GM12878 (cell line): ENCODE measurements around the gene ANKRD13C. TPM values are rescaled to one million over a fixed set of nuclear protein-coding genes. Genes with fewer than 3 reads are reported as not detected.

ENCODE experiments used
- ATAC-seq: fragments of 200-7000 bp; cut with Tn5 transposase; 3 replicates; pipeline ENCODE4 v1.9.1; 2020; ENCODE audit warnings: mild to moderate bottlenecking, moderate library complexity
- BruUV-seq: library from RNA; stranded (reverse); fragments of 400-500 nt; replicated peaks from 2 replicates; lab custom pipeline; 2021; lab: Mats Ljungman, UMichigan
- CTCF ChIA-PET: fragments of 300-600 bp; sonication (Branson Sonifier 250); formaldehyde crosslinking; extraction: SDS; loops from one replicate; lab custom pipeline; 2021; ENCODE audit warnings: inconsistent platforms; lab: Yijun Ruan, JAX
- POLR2A ChIA-PET: fragments of 350-600 bp; formaldehyde crosslinking; extraction: SDS; loops from one replicate; lab custom pipeline; 2021; ENCODE audit warnings: inconsistent platforms; lab: Charles Lee
- RAD21 ChIA-PET: fragments of 300-600 bp; sonication (Branson Sonifier 250); formaldehyde crosslinking; loops from one replicate; lab custom pipeline; 2023; ENCODE audit warnings: antibody characterized with exemption; ENCODE audit not compliant: unreplicated experiment; lab: Charles Lee
- SMC1A ChIA-PET: fragments of 300-600 bp; sonication (Branson Sonifier 250); formaldehyde crosslinking; loops from one replicate; lab custom pipeline; 2023; ENCODE audit not compliant: unreplicated experiment, uncharacterized antibody; lab: Charles Lee
- DNase-seq: peaks from one replicate; pipeline ENCODE4 v3.0.0-alpha.2; 2011; ENCODE audit warnings: low read depth, low spot score
- FAIRE-seq: peaks from 3 replicates; lab custom pipeline; 2011; peaks lifted over from hg19 to GRCh38; lab: Jason Lieb, UNC
- H2AFZ ChIP-seq: 2 replicates; pipeline ENCODE4 v1.6.0; 2011; ENCODE audit warnings: low read depth, low read length, control low read depth; ENCODE audit not compliant: control insufficient read depth
- H3K27ac ChIP-seq: 2 replicates; pipeline ENCODE4 v1.5.1; 2011; ENCODE audit warnings: control low read depth; ENCODE audit not compliant: control insufficient read depth, insufficient read depth
- H3K27me3 ChIP-seq, 2 experiments: replicated peaks in 1 of 2; 2 replicates each; pipeline versions ENCODE4 v1.6.0 to v1.6.1; 2011; ENCODE audit warnings: low read length in 1 of 2; ENCODE audit not compliant: control insufficient read depth in 2 of 2, insufficient read depth in 2 of 2
- H3K36me3 ChIP-seq, 2 experiments: 2 replicates each; pipeline ENCODE4 v1.5.1; 2011; ENCODE audit warnings: low read length in 1 of 2; ENCODE audit not compliant: control insufficient read depth in 2 of 2, insufficient read depth in 2 of 2
- H3K4me1 ChIP-seq: 2 replicates; pipeline ENCODE4 v1.6.1; 2011; ENCODE audit warnings: mild to moderate bottlenecking, low read length, moderate library complexity, mixed read lengths; ENCODE audit not compliant: control insufficient read depth, insufficient read depth
- H3K4me2 ChIP-seq: 2 replicates; pipeline ENCODE4 v1.6.0; 2011; ENCODE audit warnings: control low read depth; ENCODE audit not compliant: control insufficient read depth, insufficient read depth
- H3K4me3 ChIP-seq: fragments of 200-600 bp; sonication (generic); 2 replicates; pipeline ENCODE4 v1.5.1; 2016
- H3K79me2 ChIP-seq: 2 replicates; pipeline ENCODE4 v1.6.0; 2011; ENCODE audit warnings: low read length; ENCODE audit not compliant: control insufficient read depth, insufficient read depth
- H3K9ac ChIP-seq: 2 replicates; pipeline ENCODE4 v1.8.0; 2011; ENCODE audit warnings: low read length, control low read depth, mixed read lengths; ENCODE audit not compliant: control insufficient read depth, insufficient read depth
- H3K9me3 ChIP-seq: replicated peaks from 3 replicates; pipeline ENCODE4 v1.5.1; 2011; ENCODE audit warnings: mild to moderate bottlenecking, low read length; ENCODE audit not compliant: control insufficient read depth, insufficient read depth
- H4K20me1 ChIP-seq: 2 replicates; pipeline ENCODE4 v1.6.0; 2011; ENCODE audit not compliant: control insufficient read depth, insufficient read depth
- JUND ChIP-seq: IDR thresholded peaks from 2 replicates; pipeline ENCODE4 v1.6.1; 2012; ENCODE audit warnings: low read depth, mild to moderate bottlenecking, low read length, improper control_type of control experiment, moderate library complexity
- MTA2 ChIP-seq: fragments of 450-650 bp; IDR thresholded peaks from 2 replicates; pipeline ENCODE4 v1.6.1; 2016; ENCODE audit warnings: low read depth, mild to moderate bottlenecking, moderate library complexity
- MTA3 ChIP-seq: IDR thresholded peaks from 2 replicates; pipeline ENCODE4 v1.6.1; 2012; ENCODE audit warnings: low read length, inconsistent platforms, borderline replicate concordance
- MYC ChIP-seq: IDR thresholded peaks from 2 replicates; pipeline ENCODE4 v1.6.1; 2011; ENCODE audit warnings: mild to moderate bottlenecking, low read length, moderate library complexity, inconsistent platforms; ENCODE audit not compliant: insufficient read depth, insufficient replicate concordance, insufficient read length, severe bottlenecking
- RAD51 ChIP-seq: fragments of 450-650 bp; IDR thresholded peaks from 2 replicates; pipeline ENCODE4 v1.6.1; 2016; ENCODE audit warnings: moderate library complexity, mild to moderate bottlenecking, inconsistent platforms
- RUNX3 ChIP-seq: IDR thresholded peaks from 2 replicates; pipeline ENCODE4 v1.6.1; 2012; ENCODE audit warnings: low read length, inconsistent platforms
- SIN3A ChIP-seq: IDR thresholded peaks from 2 replicates; pipeline ENCODE4 v1.6.1; 2012; ENCODE audit warnings: low read depth, low read length, improper control_type of control experiment
- SKIL ChIP-seq: fragments of 450-650 bp; IDR thresholded peaks from 2 replicates; pipeline ENCODE4 v1.6.1; 2017; ENCODE audit warnings: mild to moderate bottlenecking, low read depth, inconsistent platforms; ENCODE audit not compliant: poor library complexity, severe bottlenecking
- ZBED1 ChIP-seq: IDR thresholded peaks from 2 replicates; pipeline ENCODE4 v1.6.1; 2016; ENCODE audit warnings: borderline replicate concordance
- ZNF207 ChIP-seq: fragments of 450-650 bp; IDR thresholded peaks from 2 replicates; pipeline ENCODE4 v1.6.1; 2014; ENCODE audit warnings: antibody characterized with exemption, mild to moderate bottlenecking, borderline replicate concordance
- WGBS: methylation state at CpG from one replicate; pipeline ENCODE4 v1.1.6; 2016; ENCODE audit warnings: low lambda C conversion rate; ENCODE audit not compliant: insufficient replicate concordance, insufficient coverage; ENCODE audit errors: missing lambda C conversion rate; 5-methylcytosine and 5-hydroxymethylcytosine counted together
- in situ Hi-C: fragments of 300-500 bp; cut with MboI; formaldehyde crosslinking; loops from 9 replicates; pipeline ENCODE4 v1.14.3; 2018; ENCODE audit warnings: mixed read lengths
- intact Hi-C: fragments of 100-400 bp; cut with micrococcal nuclease; formaldehyde crosslinking; loops from one replicate; pipeline ENCODE4 v1.14.2; 2022; ENCODE audit not compliant: unreplicated experiment
- polyA plus RNA-seq, 11 experiments: library from polyadenylated mRNA; depleted of rRNA in 4 of 11; unstranded in 6 of 11; stranded (reverse) in 5 of 11; fragments of >200 nt; fragmentation: Nextera tagmentation in 4 of 11; fragmentation: Illumina TruSeq in 1 of 11; extraction: Ambion mirVana in 4 of 11; extraction: Trizol in 1 of 11; gene quantifications; 1 replicate in 1 of 11; 2 replicates in 10 of 11; pipeline versions ENCODE4 v1.2.1 to v1.2.3, GENCODE V29; 2011 to 2016; ENCODE audit warnings: inconsistent platforms in 2 of 11, missing spikeins in 2 of 11, low read depth in 1 of 11
- total RNA-seq, 4 experiments: library from RNA; depleted of rRNA in 3 of 4; stranded (reverse); fragments of >200 nt in 3 of 4; fragmentation: Illumina TruSeq in 1 of 4; extraction: Trizol in 1 of 4; gene quantifications; 2 replicates each; pipeline versions ENCODE4 v1.2.1 to v1.2.3, GENCODE V29; 2013 to 2021
- TF ChIP-seq, protein P1 (sequence below): IDR thresholded peaks from 2 replicates; pipeline ENCODE4 v1.6.1; 2012; ENCODE audit warnings: mild to moderate bottlenecking, low read depth, low read length
- TF ChIP-seq, protein P2 (sequence below): fragments of 450-650 bp; IDR thresholded peaks from 2 replicates; pipeline ENCODE4 v1.6.1; 2017; ENCODE audit warnings: borderline replicate concordance
- TF ChIP-seq, protein P3 (sequence below): fragments of 450-650 bp; IDR thresholded peaks from 2 replicates; pipeline ENCODE4 v1.6.1; 2017; ENCODE audit warnings: mild to moderate bottlenecking, moderate library complexity

Gene ANKRD13C
- total and polyA plus RNA-seq, 10 of the 15 experiments (the other 5 are each of a cell fraction or from before 2014, with no cell fraction given): 3.7 to 24.4 (median 14.1) TPM

DNA sequence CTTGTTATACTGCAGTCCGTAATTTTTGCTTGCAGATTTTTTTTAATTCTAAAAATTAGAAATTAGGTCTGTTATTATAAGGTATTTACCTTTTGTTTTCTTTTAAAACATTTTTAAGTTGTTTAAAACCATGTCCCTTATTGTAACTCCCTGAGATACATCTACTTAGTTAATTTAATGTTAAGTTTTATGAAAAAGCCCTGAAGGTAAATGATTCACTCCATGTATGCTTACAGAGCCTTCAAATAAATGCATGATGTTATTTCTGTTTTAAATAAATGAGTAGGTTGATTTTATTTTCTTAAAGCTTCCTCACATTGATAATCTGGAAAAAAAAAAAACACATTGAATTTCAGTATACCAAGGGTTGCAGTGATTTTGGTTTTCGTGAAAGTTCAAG, 125.9 kb downstream of the ANKRD13C start:
- intact Hi-C loops: no loop called here
- no peaks in the 10 kb centered on the region for H4K20me1 ChIP-seq
- ChIA-PET POLR2A (interaction anchor here (0.7 to 0.8 kb wide), 2 partner anchors 73 to 124 kb away, joined by 3 read pairs; no protein-coding TSS in a partner anchor), SMC1A (interaction anchor here (0.7 to 2.0 kb wide), 3 partner anchors 24 to 32 kb away, joined by 3 to 5 read pairs (median 4); no protein-coding TSS in a partner anchor), CTCF (interaction anchor here (1.5 kb wide), 1 partner anchor 37 kb away, joined by 3 read pairs; no protein-coding TSS in a partner anchor), RAD21 (interaction anchor here (1.2 to 3.0 kb wide), 2 partner anchors 90 to 95 kb away, joined by 3 to 8 read pairs; no protein-coding TSS in a partner anchor)
- no peak overlapping the region for H3K4me3 ChIP-seq
- BruUV-seq: no TSS peak
- FAIRE-seq (no peak), ATAC-seq (no peak), DNase-seq (no peak)
- H3K4me2 ChIP-seq: no peak overlapping the region
- H2AFZ ChIP-seq: no peak overlapping the region
- no peak overlapping the region for H3K27ac ChIP-seq
- peaks cover 8% of the 10 kb centered on the region for H3K4me1 ChIP-seq
- H3K9ac ChIP-seq: no peak overlapping the region
- H3K36me3 ChIP-seq: peaks cover 2 to 23% of the 10 kb centered on the region in 2 experiments
- H3K27me3 ChIP-seq: no peaks in the 10 kb centered on the region
- no peaks in the 10 kb centered on the region for H3K9me3 ChIP-seq
- 98% methylated on average over 2 of the region's 2 CpGs for WGBS
- in situ Hi-C loops: no loop called here
- peaks cover 44% of the 10 kb centered on the region for H3K79me2 ChIP-seq
- no peak for TF ChIP-seq ZNF207
- TF ChIP-seq RUNX3: no peak
- TF ChIP-seq JUND: no peak
- TF ChIP-seq, protein P1, sequence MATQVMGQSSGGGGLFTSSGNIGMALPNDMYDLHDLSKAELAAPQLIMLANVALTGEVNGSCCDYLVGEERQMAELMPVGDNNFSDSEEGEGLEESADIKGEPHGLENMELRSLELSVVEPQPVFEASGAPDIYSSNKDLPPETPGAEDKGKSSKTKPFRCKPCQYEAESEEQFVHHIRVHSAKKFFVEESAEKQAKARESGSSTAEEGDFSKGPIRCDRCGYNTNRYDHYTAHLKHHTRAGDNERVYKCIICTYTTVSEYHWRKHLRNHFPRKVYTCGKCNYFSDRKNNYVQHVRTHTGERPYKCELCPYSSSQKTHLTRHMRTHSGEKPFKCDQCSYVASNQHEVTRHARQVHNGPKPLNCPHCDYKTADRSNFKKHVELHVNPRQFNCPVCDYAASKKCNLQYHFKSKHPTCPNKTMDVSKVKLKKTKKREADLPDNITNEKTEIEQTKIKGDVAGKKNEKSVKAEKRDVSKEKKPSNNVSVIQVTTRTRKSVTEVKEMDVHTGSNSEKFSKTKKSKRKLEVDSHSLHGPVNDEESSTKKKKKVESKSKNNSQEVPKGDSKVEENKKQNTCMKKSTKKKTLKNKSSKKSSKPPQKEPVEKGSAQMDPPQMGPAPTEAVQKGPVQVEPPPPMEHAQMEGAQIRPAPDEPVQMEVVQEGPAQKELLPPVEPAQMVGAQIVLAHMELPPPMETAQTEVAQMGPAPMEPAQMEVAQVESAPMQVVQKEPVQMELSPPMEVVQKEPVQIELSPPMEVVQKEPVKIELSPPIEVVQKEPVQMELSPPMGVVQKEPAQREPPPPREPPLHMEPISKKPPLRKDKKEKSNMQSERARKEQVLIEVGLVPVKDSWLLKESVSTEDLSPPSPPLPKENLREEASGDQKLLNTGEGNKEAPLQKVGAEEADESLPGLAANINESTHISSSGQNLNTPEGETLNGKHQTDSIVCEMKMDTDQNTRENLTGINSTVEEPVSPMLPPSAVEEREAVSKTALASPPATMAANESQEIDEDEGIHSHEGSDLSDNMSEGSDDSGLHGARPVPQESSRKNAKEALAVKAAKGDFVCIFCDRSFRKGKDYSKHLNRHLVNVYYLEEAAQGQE: no peak
- TF ChIP-seq MYC: no peak
- no peak for TF ChIP-seq SKIL
- TF ChIP-seq MTA3: no peak
- no peak for TF ChIP-seq ZBED1
- TF ChIP-seq RAD51: no peak
- TF ChIP-seq, protein P2, sequence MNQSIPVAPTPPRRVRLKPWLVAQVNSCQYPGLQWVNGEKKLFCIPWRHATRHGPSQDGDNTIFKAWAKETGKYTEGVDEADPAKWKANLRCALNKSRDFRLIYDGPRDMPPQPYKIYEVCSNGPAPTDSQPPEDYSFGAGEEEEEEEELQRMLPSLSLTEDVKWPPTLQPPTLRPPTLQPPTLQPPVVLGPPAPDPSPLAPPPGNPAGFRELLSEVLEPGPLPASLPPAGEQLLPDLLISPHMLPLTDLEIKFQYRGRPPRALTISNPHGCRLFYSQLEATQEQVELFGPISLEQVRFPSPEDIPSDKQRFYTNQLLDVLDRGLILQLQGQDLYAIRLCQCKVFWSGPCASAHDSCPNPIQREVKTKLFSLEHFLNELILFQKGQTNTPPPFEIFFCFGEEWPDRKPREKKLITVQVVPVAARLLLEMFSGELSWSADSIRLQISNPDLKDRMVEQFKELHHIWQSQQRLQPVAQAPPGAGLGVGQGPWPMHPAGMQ: no peak
- TF ChIP-seq MTA2: no peak
- TF ChIP-seq SIN3A: no peak
- TF ChIP-seq, protein P3, sequence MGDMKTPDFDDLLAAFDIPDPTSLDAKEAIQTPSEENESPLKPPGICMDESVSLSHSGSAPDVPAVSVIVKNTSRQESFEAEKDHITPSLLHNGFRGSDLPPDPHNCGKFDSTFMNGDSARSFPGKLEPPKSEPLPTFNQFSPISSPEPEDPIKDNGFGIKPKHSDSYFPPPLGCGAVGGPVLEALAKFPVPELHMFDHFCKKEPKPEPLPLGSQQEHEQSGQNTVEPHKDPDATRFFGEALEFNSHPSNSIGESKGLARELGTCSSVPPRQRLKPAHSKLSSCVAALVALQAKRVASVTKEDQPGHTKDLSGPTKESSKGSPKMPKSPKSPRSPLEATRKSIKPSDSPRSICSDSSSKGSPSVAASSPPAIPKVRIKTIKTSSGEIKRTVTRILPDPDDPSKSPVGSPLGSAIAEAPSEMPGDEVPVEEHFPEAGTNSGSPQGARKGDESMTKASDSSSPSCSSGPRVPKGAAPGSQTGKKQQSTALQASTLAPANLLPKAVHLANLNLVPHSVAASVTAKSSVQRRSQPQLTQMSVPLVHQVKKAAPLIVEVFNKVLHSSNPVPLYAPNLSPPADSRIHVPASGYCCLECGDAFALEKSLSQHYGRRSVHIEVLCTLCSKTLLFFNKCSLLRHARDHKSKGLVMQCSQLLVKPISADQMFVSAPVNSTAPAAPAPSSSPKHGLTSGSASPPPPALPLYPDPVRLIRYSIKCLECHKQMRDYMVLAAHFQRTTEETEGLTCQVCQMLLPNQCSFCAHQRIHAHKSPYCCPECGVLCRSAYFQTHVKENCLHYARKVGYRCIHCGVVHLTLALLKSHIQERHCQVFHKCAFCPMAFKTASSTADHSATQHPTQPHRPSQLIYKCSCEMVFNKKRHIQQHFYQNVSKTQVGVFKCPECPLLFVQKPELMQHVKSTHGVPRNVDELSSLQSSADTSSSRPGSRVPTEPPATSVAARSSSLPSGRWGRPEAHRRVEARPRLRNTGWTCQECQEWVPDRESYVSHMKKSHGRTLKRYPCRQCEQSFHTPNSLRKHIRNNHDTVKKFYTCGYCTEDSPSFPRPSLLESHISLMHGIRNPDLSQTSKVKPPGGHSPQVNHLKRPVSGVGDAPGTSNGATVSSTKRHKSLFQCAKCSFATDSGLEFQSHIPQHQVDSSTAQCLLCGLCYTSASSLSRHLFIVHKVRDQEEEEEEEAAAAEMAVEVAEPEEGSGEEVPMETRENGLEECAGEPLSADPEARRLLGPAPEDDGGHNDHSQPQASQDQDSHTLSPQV: no peak
